GM06990 (cell line): ENCODE measurements around the gene RRAGA.

Experiments
- DNase-seq: peaks from one replicate; pipeline ENCODE4 v3.0.0-alpha.2; 2011; ENCODE audit not compliant: insufficient read length; ENCODE audit errors: extremely low read depth
- H3K27me3 ChIP-seq: replicated peaks from 2 replicates; pipeline ENCODE4 v1.6.0; 2011; ENCODE audit warnings: low read length; ENCODE audit not compliant: control insufficient read depth, insufficient read depth
- H3K36me3 ChIP-seq: 2 replicates; pipeline ENCODE4 v1.5.1; 2011; ENCODE audit warnings: low read length; ENCODE audit not compliant: control insufficient read depth, insufficient read depth
- H3K4me3 ChIP-seq: replicated peaks from 2 replicates; pipeline ENCODE4 v1.5.1; 2011; ENCODE audit warnings: low read depth, mild to moderate bottlenecking, control low read depth, low read length
- CTCF ChIP-seq: IDR thresholded peaks from 2 replicates; pipeline ENCODE4 v1.5.1; 2011; ENCODE audit warnings: low read length, control low read depth, mild to moderate bottlenecking, inconsistent platforms; ENCODE audit not compliant: insufficient read depth, poor library complexity, severe bottlenecking

The RRAGA gene

GRCh38 chr9:19022206-19022605 is 27.0 kb upstream of the RRAGA start:
- DNase-seq, result no peak
- no peak overlapping the region for H3K4me3 ChIP-seq
- no peaks in the 10 kb centered on the region for H3K36me3 ChIP-seq
- TF ChIP-seq CTCF, result no peak
- no peaks in the 10 kb centered on the region; the same call in 1 of the 2 replicates for H3K27me3 ChIP-seq

- Histone ChIP-seq H3K4me3 (no peak overlapping the region), H3K36me3 (no peaks in the 10 kb centered on the region), H3K27me3 (no peaks in the 10 kb centered on the region; the same call in 1 of the 2 replicates)
- no peak for DNase-seq
- no peak for TF ChIP-seq CTCF
Observed at GRCh38 chr9:19023078-19023477, 26.1 kb upstream of the RRAGA start.

GRCh38 chr9:19026375-19026774 is 22.9 kb upstream of the RRAGA start:
- H3K36me3 ChIP-seq, result no peaks in the 10 kb centered on the region
- no peak overlapping the region for H3K4me3 ChIP-seq
- no peak for TF ChIP-seq CTCF
- H3K27me3 ChIP-seq, result no peaks in the 10 kb centered on the region; the same call in 1 of the 2 replicates
- no peak for DNase-seq

- no peaks in the 10 kb centered on the region for H3K27me3 ChIP-seq
- DNase-seq, result no peak
- no peaks in the 10 kb centered on the region for H3K36me3 ChIP-seq
- TF ChIP-seq CTCF, result no peak
- no peak overlapping the region for H3K4me3 ChIP-seq
Observed at GRCh38 chr9:19027825-19028224, 21.4 kb upstream of the RRAGA start.

- peak; percentile 60 for TF ChIP-seq CTCF
- DNase-seq, result no peak
- Histone ChIP-seq H3K27me3 (no peaks in the 10 kb centered on the region), H3K4me3 (no peak overlapping the region), H3K36me3 (no peaks in the 10 kb centered on the region)
Observed at GRCh38 chr9:19028835-19029451, 20.3 kb upstream of the RRAGA start.

GRCh38 chr9:19030899-19031298 is 18.3 kb upstream of the RRAGA start:
- Histone ChIP-seq H3K36me3 (no peaks in the 10 kb centered on the region), H3K4me3 (no peak overlapping the region), H3K27me3 (no peaks in the 10 kb centered on the region)
- no peak for DNase-seq
- TF ChIP-seq CTCF, result no peak
